K562 (cell line): ENCODE data around the gene GRIN2A. TPM values are rescaled to one million over a fixed set of nuclear protein-coding genes. Genes with fewer than 3 reads are reported as not detected.

Experiments
- ATAC-seq: fragments of 200-7000 bp; cut with Tn5 transposase; 3 replicates; pipeline ENCODE4 v1.9.1; 2020; ENCODE audit warnings: moderate library complexity
- BruUV-seq: library from RNA; stranded (reverse); fragments of 400-500 nt; replicated peaks from 2 replicates; lab custom pipeline; 2021; lab: Mats Ljungman, UMichigan
- CTCF ChIA-PET: fragments of 300-600 bp; formaldehyde crosslinking; extraction: SDS; loops from one replicate; lab custom pipeline; 2021; ENCODE audit warnings: low intra/inter-chr PET ratio; lab: Yijun Ruan, JAX
- POLR2A ChIA-PET: fragments of 300-600, 350-650 bp; sonication (Branson Sonifier 250); formaldehyde crosslinking; extraction: SDS; loops from one replicate; lab custom pipeline; 2021; ENCODE audit warnings: antibody characterized with exemption, inconsistent platforms; lab: Yijun Ruan, JAX
- DNase-seq, 4 experiments: peaks; one replicate each; pipeline versions ENCODE4 v3.0.0 to v3.0.0-alpha.2; 2011 to 2018; ENCODE audit warnings: low spot score in 3 of 4, mixed read lengths in 3 of 4; ENCODE audit errors: extremely low read depth in 1 of 4
- FAIRE-seq: peaks from 2 replicates; lab custom pipeline; 2011; peaks lifted over from hg19 to GRCh38; lab: Jason Lieb, UNC
- H2AFZ ChIP-seq: 2 replicates; pipeline ENCODE4 v1.6.0; 2011; ENCODE audit warnings: low read depth, low read length, control low read depth, inconsistent platforms
- H3K27ac ChIP-seq: fragments of 200-600 bp; 3 replicates; pipeline ENCODE4 v1.8.0; 2011; ENCODE audit warnings: low read depth, mild to moderate bottlenecking, control low read depth, inconsistent platforms, low read length, moderate library complexity, mixed read lengths; ENCODE audit errors: extremely low read depth
- H3K27me3 ChIP-seq, 2 experiments: fragments of 300-600 bp in 1 of 2; 2 replicates in 1 of 2; 3 replicates in 1 of 2; pipeline versions ENCODE4 v1.6.0 to v1.8.0; 2011; ENCODE audit warnings: inconsistent platforms in 2 of 2, low read length in 2 of 2, mild to moderate bottlenecking in 1 of 2, mixed read lengths in 1 of 2, moderate library complexity in 1 of 2; ENCODE audit not compliant: control insufficient read depth in 2 of 2, insufficient read depth in 2 of 2
- H3K36me3 ChIP-seq: fragments of 300-600 bp; 3 replicates; pipeline ENCODE4 v1.8.0; 2011; ENCODE audit warnings: mild to moderate bottlenecking, low read length, inconsistent platforms; ENCODE audit not compliant: control insufficient read depth, insufficient read depth
- H3K4me1 ChIP-seq, 2 experiments: fragments of 200-600 bp in 1 of 2; replicated peaks in 1 of 2; 2 replicates in 1 of 2; 3 replicates in 1 of 2; pipeline versions ENCODE4 v1.5.1 to v1.8.0; 2011; ENCODE audit warnings: inconsistent platforms in 2 of 2, low read length in 2 of 2, mild to moderate bottlenecking in 1 of 2, mixed read lengths in 1 of 2, moderate library complexity in 1 of 2; ENCODE audit not compliant: control insufficient read depth in 2 of 2, insufficient read depth in 2 of 2
- H3K4me2 ChIP-seq: 2 replicates; pipeline ENCODE4 v1.6.1; 2011; ENCODE audit warnings: low read length, control low read depth, inconsistent platforms, mixed read lengths; ENCODE audit not compliant: insufficient read depth
- H3K4me3 ChIP-seq: fragments of 200-600 bp; sonication (generic), shearing (Covaris generic); 2 replicates; pipeline ENCODE4 v1.5.1; 2016; ENCODE audit warnings: control low read depth, inconsistent platforms
- H3K79me2 ChIP-seq: fragments of 200-600 bp; 3 replicates; pipeline ENCODE4 v1.8.0; 2011; ENCODE audit warnings: low read length, inconsistent platforms; ENCODE audit not compliant: control insufficient read depth, insufficient read depth
- H3K9ac ChIP-seq, 2 experiments: 2 replicates each; pipeline versions ENCODE4 v1.6.0 to v1.6.1; 2011; ENCODE audit warnings: low read depth in 2 of 2, low read length in 2 of 2, control low read depth in 1 of 2, inconsistent platforms in 1 of 2, mild to moderate bottlenecking in 1 of 2, mixed read lengths in 1 of 2; ENCODE audit not compliant: insufficient read depth in 1 of 2
- H3K9me1 ChIP-seq: one replicate; pipeline ENCODE4 v1.6.0; 2011; ENCODE audit warnings: inconsistent platforms, mild to moderate bottlenecking, low read length, moderate library complexity; ENCODE audit not compliant: control insufficient read depth, insufficient read depth
- H3K9me3 ChIP-seq: replicated peaks from 2 replicates; pipeline ENCODE4 v1.5.1; 2011; ENCODE audit warnings: low read depth, low read length, inconsistent platforms; ENCODE audit not compliant: control insufficient read depth, insufficient read depth
- H4K20me1 ChIP-seq: replicated peaks from 2 replicates; pipeline ENCODE4 v1.6.1; 2011; ENCODE audit warnings: low read length, inconsistent platforms, mixed read lengths; ENCODE audit not compliant: control insufficient read depth, insufficient read depth
- C11orf30 ChIP-seq: fragments of 450-650 bp; IDR thresholded peaks from 2 replicates; pipeline ENCODE4 v1.6.1; 2016; ENCODE audit warnings: low read depth, mild to moderate bottlenecking
- CBFA2T3 ChIP-seq: fragments of 450-650 bp; IDR thresholded peaks from 2 replicates; pipeline ENCODE4 v1.6.1; 2017
- FOXO4 ChIP-seq: fragments of 450-650 bp; formaldehyde crosslinking; IDR thresholded peaks from 2 replicates; pipeline ENCODE4 v1.4.0; 2020; ENCODE audit warnings: mild to moderate bottlenecking, moderate library complexity
- HEY1 ChIP-seq: fragments of 250-450 bp; sonication (Bioruptor Pico); IDR thresholded peaks from 2 replicates; pipeline ENCODE4 v1.5.0; 2020; ENCODE audit warnings: mild to moderate bottlenecking, moderate library complexity, borderline replicate concordance
- XRCC4 ChIP-seq: IDR thresholded peaks from one replicate; pipeline ENCODE4 v1.6.1; 2011; ENCODE audit not compliant: insufficient read depth, insufficient read length; ENCODE audit errors: extremely low read depth
- ZMIZ1 ChIP-seq, 2 experiments: fragments of 150-350 bp in 1 of 2; IDR thresholded peaks; 2 replicates each; pipeline ENCODE4 v1.6.1; 2012 to 2016; ENCODE audit warnings: low read depth in 2 of 2, low read length in 2 of 2, mild to moderate bottlenecking in 1 of 2, moderate library complexity in 1 of 2
- ZNF280B ChIP-seq: fragments of 250-450 bp; sonication (Bioruptor Pico); IDR thresholded peaks from 2 replicates; pipeline ENCODE4 v1.5.1; 2021; ENCODE audit warnings: mild to moderate bottlenecking
- WGBS: fragments of 100-300 bp; shearing (Covaris generic); methylation state at CpG from one replicate; pipeline ENCODE4 v1.1.6; 2016; ENCODE audit warnings: low coverage, mixed read lengths; ENCODE audit not compliant: insufficient coverage; ENCODE audit errors: missing lambda C conversion rate; 5-methylcytosine and 5-hydroxymethylcytosine counted together
- in situ Hi-C: fragments of 300-500 bp; cut with MboI; formaldehyde crosslinking; loops from 4 replicates; pipeline ENCODE4 v1.15.0; 2018; ENCODE audit warnings: inconsistent platforms, mixed read lengths
- intact Hi-C: fragments of 100-400 bp; cut with micrococcal nuclease; formaldehyde crosslinking; loops from 2 replicates; pipeline ENCODE4 v1.14.2; 2022
- polyA plus RNA-seq, 8 experiments: library from polyadenylated mRNA; depleted of rRNA in 4 of 8; stranded (reverse) in 5 of 8; unstranded in 3 of 8; fragments of >200 nt; fragmentation: Nextera tagmentation in 2 of 8; fragmentation: Illumina TruSeq in 1 of 8; extraction: Ambion mirVana in 2 of 8; extraction: Trizol in 1 of 8; gene quantifications; 2 replicates each; pipeline versions ENCODE4 v1.2.1 to v1.2.3, GENCODE V29; 2011 to 2014; ENCODE audit warnings: inconsistent platforms in 1 of 8, missing spikeins in 1 of 8
- total RNA-seq, 7 experiments: library from RNA; depleted of rRNA in 6 of 7; stranded (reverse); fragments of >200 nt in 6 of 7; fragmentation: Illumina TruSeq in 2 of 7; extraction: Trizol in 2 of 7; gene quantifications; 2 replicates each; pipeline versions ENCODE4 v1.2.1 to v1.2.3, GENCODE V29; 2011 to 2021; ENCODE audit warnings: low replicate concordance in 1 of 7

The GRIN2A gene
- total and polyA plus RNA-seq, 9 of the 15 experiments (the other 6 are each of a cell fraction or from before 2014, with no cell fraction given) = not detected

DNA sequence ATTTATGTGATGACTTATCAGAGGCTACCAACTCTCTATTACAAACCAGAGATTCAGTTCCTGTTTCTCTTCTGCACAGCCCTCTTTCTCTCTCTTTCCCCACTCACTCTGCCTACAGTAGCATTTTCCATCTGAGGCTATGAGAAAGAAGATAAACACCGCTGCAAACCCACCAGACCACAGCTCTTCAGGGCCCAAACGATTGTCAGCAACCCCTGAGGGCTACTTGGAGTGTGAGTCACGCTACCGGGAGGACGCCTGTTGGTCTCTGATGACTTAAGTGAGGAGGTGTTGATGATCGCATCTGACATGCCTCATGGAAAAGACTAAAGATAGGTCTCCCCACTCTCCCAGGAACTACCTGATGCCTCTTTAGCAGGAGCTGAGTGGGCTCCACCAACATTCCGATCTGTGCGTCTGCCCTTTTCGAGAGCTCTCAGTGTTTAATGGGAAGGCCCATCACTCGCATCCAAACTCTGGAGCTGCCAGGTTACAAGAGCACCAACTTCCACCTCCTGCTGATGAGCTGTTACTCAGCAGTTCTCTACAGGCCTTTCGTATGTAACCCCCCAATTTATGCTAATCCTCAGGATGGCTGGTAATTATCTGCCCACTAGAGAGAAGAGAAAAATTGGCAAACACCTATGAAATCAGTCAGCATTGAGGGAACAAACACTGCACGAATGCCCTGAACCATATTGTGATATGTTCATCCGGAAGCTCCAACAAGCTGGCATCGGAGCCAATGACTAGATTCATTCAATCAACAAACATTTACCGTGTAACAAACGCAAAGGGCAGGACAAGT, 9.2 kb downstream of the GRIN2A start:
- no peak overlapping the region for H3K27ac ChIP-seq
- ChIA-PET POLR2A (no interaction called here), CTCF (no interaction called here)
- no peak overlapping the region for H3K4me3 ChIP-seq
- peaks cover 0 to 5% of the 10 kb centered on the region in 2 experiments; a peak in 1 of 5 replicates for H3K27me3 ChIP-seq
- no peaks in the 10 kb centered on the region for H3K4me1 ChIP-seq
- no peaks in the 10 kb centered on the region for H3K79me2 ChIP-seq
- BruUV-seq = no TSS peak
- no peaks in the 10 kb centered on the region for H4K20me1 ChIP-seq
- intact Hi-C loops = no loop called here
- FAIRE-seq (peak; percentile 42), ATAC-seq (no peak), DNase-seq (peak in 2 of 4 experiments; percentile 30 to 34)
- 1% methylated on average over 16 of the region's 16 CpGs for WGBS
- H3K4me2 ChIP-seq = no peak overlapping the region
- no peaks in the 10 kb centered on the region for H3K9me3 ChIP-seq
- TF ChIP-seq HEY1 (CRISPR knock-in tag) (no peak), CBFA2T3 (peak; percentile 27)
- H3K9ac ChIP-seq = no peak overlapping the region
- H3K36me3 ChIP-seq = no peaks in the 10 kb centered on the region
- in situ Hi-C loops = loop anchor here (25.0 kb wide), 1 partner anchor 1611 kb away; no protein-coding TSS in a partner anchor
- H2AFZ ChIP-seq = no peak overlapping the region
- no peaks in the 10 kb centered on the region for H3K9me1 ChIP-seq

GRCh38 chr16:10171221-10171620, 11.0 kb downstream of the GRIN2A start:
- H3K79me2 ChIP-seq = no peaks in the 10 kb centered on the region
- FAIRE-seq = no peak
- in situ Hi-C loops = loop anchor here (25.0 kb wide), 1 partner anchor 1609 kb away; no protein-coding TSS in a partner anchor
- no peak overlapping the region for H3K4me3 ChIP-seq
- H3K27ac ChIP-seq = no peak overlapping the region
- no peak for ATAC-seq
- no TSS peak for BruUV-seq
- 0% methylated on average over 4 of the region's 4 CpGs for WGBS
- H4K20me1 ChIP-seq = no peaks in the 10 kb centered on the region
- intact Hi-C loops = no loop called here
- POLR2A ChIA-PET = no interaction called here
- H3K9ac ChIP-seq = no peak overlapping the region
- H3K27me3 ChIP-seq = peaks cover 0 to 5% of the 10 kb centered on the region in 2 experiments; a peak in 1 of 5 replicates
- H3K9me1 ChIP-seq = no peaks in the 10 kb centered on the region
- DNase-seq = no peak
- no peaks in the 10 kb centered on the region for H3K36me3 ChIP-seq
- no peak overlapping the region for H2AFZ ChIP-seq
- no peaks in the 10 kb centered on the region for H3K4me1 ChIP-seq
- no peaks in the 10 kb centered on the region for H3K9me3 ChIP-seq
- H3K4me2 ChIP-seq = no peak overlapping the region
- CTCF ChIA-PET = no interaction called here
- no peak for TF ChIP-seq ZNF280B (CRISPR knock-in tag)
- no peak for TF ChIP-seq ZMIZ1 (IDR thresholded peaks at IDR 0.05; ENCODE audit: low read depth in 2 of 2, low read length in 2 of 2)
- TF ChIP-seq FOXO4 = no peak
- no peak for TF ChIP-seq XRCC4
- TF ChIP-seq C11orf30 = no peak
